GM18508 (cell line): ENCODE measurements around the gene DVL1.

Experiments used
- ATAC-seq: cut with Tn5 transposase; IDR thresholded peaks from one replicate; pipeline ENCODE4 v1.9.1; 2021; ENCODE audit warnings: moderate number of reproducible peaks; ENCODE audit not compliant: insufficient read depth, unreplicated experiment

DVL1 gene

GRCh38 chr1:1357871-1358432, 8.7 kb upstream of the DVL1 start:
- no peak for ATAC-seq

- no peak for ATAC-seq
Measured at GRCh38 chr1:1356796-1357401, 7.7 kb upstream of the DVL1 start.

GRCh38 chr1:1356166-1356795, 7.1 kb upstream of the DVL1 start:
- no peak for ATAC-seq

- ATAC-seq, result no peak
Measured at GRCh38 chr1:1355416-1355815, 6.2 kb upstream of the DVL1 start.

GRCh38 chr1:1354271-1355247, 5.3 kb upstream of the DVL1 start:
- no peak for ATAC-seq

- no peak for ATAC-seq
Measured at GRCh38 chr1:1353389-1354151, 4.4 kb upstream of the DVL1 start.

GRCh38 chr1:1352786-1353388, 3.7 kb upstream of the DVL1 start:
- ATAC-seq, result no peak

- ATAC-seq, result no peak
Measured at GRCh38 chr1:1351511-1352427, 2.6 kb upstream of the DVL1 start.

- ATAC-seq, result no peak
Measured at GRCh38 chr1:1348420-1349255, 580 bp downstream of the DVL1 start.

GRCh38 chr1:1347663-1348419, 1.4 kb downstream of the DVL1 start:
- no peak for ATAC-seq

- ATAC-seq, result no peak
Measured at GRCh38 chr1:1347026-1347595, 2.1 kb downstream of the DVL1 start.

- ATAC-seq, result no peak
Measured at GRCh38 chr1:1346501-1346890, 2.7 kb downstream of the DVL1 start.

- ATAC-seq, result no peak
Measured at GRCh38 chr1:1345860-1346500, 3.2 kb downstream of the DVL1 start.

GRCh38 chr1:1345384-1345783, 3.8 kb downstream of the DVL1 start:
- no peak for ATAC-seq

GRCh38 chr1:1344655-1345361, 4.4 kb downstream of the DVL1 start:
- ATAC-seq, result no peak
